Measurements from ENCODE around the gene COL6A1.

GRCh38 chr21:45986316-45987051 is 4.9 kb downstream of the COL6A1 start:
- TF ChIP-seq CTCF (IDR thresholded peaks at IDR 0.05; ENCODE audit: low read length) (no peak), EZH2 (IDR thresholded peaks at IDR 0.05; ENCODE audit: borderline replicate concordance, low read length) (no peak)
